ENCODE data around the gene KIAA1328. TPM values are rescaled to one million over a fixed set of nuclear protein-coding genes. Genes with fewer than 3 reads are reported as not detected.
"Not testable (repeated sequence)": the region's sequence is repeated elsewhere in the genome, so short reads cannot be mapped to it uniquely, and the experiment has no call there.

The KIAA1328 gene
- total RNA-seq, 2 donors from 2014 or later = 4.3 to 6.6 TPM

DNA sequence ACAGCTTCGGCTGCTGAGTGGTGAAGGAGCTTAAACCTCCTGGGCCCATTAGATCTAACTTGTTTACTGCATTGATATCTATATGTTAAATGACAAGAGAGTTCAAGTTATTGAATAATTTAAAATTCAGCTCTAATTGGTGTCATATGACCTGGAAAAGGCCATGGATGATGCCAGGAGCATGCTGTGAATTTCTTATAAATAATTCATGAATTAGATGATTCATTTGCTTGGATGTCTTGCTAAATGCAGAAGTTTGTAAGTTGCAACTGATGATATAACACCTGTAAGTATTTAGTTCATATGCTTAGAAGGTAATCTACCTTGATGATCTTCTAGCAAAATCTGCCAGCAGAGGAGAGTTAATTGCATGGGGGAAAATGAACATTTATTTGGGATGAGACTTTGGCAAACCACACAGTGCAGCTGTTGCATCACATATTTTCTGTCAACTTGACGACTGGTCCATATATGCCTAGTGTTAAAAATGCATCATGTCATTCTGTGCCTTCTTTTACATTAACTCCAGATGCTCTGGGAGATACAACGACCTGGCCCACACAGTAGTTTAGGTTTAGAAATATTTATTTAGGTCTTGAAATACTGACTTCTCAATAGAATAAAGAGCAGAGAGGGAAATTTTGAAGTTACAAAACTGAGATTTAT, 226.3 kb downstream of the KIAA1328 start:
- no peak for DNase-seq
- intact Hi-C loops (cut with DNase I, micrococcal nuclease) = no loop called here
- no peak for ATAC-seq

DNA sequence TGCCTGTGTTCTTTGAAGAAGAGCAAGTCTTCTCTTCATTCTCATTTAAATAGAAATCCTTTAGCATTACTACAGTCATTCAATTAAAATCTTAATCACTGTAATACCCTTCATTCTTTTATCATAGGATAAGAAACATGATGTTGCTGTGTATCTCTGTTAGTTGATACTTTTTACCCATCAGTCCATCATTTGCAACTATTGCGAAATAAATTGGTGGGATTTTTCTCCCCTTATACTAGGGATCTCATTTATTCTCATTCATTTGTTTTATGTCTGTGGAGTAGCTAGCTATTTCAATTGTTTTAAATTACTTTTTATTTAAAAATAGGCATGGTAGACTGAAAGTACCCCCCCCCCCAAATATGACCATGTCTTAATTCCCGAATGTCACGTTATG, 235.3 kb downstream of the KIAA1328 start:
- ATAC-seq (no peak), DNase-seq (no peak)
- intact Hi-C loops (cut with DNase I, micrococcal nuclease) = no loop called here

DNA sequence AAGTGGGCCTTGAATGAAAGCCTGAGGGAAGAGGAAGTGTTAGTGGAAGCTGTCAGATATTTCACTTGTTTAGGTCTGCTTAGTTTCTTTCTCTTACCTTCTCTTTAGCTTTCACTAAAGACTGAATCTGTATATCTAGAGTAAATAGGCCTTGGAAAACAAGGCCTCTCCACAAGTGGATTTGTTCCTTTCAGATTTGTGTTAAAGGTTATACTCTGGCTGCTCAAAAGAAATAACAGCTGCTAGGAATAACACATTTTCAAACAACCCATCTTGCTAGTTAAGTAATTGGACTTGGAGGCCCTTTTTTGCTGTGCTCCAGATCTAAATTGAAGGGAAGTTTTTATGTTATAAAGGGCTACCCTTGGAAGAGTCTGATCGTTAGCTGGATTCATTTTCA, 236.3 kb downstream of the KIAA1328 start:
- DNase-seq = no peak
- ATAC-seq = no peak
- intact Hi-C loops (cut with DNase I, micrococcal nuclease) = no loop called here

DNA sequence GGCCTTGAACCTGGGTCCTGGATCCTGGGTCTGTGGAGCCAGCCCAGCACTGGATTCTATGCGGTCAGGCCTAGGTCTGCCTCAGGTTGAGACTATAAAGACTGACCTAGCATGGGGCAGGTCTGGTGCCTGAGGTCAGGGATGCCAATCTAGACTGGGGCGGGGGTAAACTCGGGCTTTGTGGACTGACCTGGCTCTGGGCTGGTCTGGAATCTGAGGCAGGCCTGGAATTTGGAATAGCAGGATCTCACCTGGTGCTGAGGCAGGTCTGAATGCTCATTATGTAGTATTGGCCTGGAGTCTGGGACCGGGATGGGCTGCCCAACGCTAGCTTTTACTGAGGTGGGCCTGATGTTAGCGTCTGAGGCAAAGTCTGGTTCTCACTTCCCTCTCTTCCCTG, 256.0 kb downstream of the KIAA1328 start:
- intact Hi-C loops (cut with DNase I, micrococcal nuclease) = no loop called here
- DNase-seq (no peak), ATAC-seq (no peak)

DNA sequence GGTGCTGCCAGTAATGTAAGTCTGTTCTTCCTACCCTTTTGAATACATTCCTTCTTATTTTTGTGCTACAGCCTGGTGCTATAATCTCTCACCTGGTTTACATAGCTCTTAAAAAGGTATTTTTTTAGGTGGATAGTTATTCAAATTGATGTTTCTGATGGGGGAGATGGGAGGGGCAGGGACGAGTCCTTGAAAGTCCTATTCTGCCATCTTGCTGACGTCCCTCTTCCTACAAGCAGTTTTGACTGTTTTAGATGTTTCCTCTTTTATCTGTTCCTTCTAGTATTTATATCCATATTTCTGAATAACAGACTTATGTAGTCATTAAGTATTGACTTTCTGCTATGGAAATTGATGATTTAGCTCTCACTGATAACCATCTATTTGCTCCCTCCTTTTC, 256.4 kb downstream of the KIAA1328 start:
- intact Hi-C loops (cut with DNase I, micrococcal nuclease) = no loop called here
- no peak for DNase-seq
- no peak for ATAC-seq

DNA sequence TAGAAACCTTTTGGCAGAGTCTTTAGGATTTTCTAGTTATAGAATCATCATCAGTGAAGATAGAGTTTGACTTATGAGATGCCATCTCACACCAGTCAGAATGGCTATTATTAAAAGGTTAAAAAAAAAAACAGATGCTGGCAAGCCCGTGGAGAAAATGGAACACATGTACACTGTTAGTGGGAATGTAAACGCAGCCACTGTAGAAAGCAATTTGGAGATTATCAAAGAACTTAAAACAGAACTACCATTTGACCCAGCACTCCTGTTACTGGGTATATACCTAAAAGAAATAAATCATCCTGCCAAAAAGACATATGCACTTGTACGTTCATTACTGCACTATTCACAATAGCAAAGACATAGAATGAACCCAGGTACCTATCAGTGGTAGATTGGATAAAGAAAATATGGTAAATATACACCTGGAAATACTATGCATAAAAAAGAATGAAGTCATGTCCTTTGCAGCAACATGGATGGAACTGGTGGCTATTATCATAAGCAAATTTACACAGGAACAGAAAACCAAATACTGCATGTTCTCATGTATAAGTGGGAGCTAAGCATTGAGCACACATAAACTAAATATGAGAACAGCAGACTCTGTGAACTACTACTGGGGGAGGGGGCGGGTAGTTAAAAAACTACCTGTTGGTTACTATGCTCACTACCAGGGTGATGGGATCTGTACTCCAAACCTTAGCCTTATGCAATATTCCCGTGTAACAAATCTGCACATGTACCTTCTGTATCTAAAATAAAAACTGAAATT, 279.0 kb downstream of the KIAA1328 start:
- no peak for DNase-seq
- no peak for ATAC-seq
- intact Hi-C loops (cut with DNase I, micrococcal nuclease) = no loop called here

DNA sequence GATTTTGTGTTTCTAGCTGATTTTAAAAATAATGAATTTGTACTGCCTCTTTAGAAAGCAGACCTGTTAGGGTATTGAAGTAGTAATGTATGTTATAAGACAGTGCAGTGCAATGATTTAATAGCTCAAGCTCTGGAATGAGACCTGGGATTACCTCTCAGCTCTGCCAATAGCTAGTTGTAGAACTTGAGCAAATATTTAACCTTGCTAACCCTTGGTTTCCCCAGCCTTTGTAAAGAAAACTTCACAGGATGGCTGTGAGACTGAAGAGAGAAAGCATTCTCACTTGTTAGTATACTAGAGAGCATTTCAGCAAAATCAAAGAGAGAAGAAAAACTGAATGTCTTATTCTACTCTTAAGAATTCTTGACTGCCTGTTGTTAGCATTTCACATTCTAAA, 293.9 kb downstream of the KIAA1328 start:
- no peak for DNase-seq
- ATAC-seq = no peak
- intact Hi-C loops (cut with DNase I, micrococcal nuclease) = no loop called here

DNA sequence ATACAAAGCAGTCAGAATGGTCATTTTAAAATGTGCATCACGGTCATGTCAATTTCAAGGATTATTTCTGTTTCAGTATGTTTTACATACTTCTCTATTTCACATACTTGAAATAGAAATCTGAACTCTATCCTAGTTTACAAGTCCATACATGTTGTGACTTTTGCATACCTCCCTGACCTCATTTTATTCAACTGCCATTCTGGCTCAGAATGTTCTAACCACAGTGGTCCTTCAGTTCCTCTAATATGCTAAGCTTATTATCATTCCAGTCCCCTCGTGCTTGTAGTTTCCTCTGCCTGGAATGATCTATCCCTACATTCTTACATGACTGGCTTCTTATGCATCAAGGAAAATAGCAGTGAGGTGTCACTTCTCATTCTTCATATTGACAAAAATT, 295.6 kb downstream of the KIAA1328 start:
- intact Hi-C loops (cut with DNase I, micrococcal nuclease) = no loop called here
- no peak for DNase-seq
- no peak for ATAC-seq

DNA sequence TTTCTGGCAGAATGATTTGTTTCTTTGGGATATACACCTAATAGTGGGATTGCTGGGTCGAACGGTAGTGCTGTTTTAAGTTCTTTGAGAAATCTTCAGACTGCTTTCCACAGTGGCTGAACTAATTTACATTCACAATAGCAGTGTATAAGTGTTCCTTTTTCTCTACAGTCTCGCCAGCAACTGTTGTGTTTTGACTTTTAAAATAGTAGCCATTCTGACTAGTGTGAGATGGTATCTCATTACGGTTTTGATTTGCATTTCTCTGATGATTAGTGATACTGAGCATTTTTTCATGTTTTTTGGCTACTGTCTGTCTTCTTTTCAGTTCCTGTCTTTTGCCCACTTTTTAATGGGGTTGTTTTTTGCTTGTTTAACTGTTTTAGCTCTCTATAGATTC, 306.2 kb downstream of the KIAA1328 start:
- intact Hi-C loops (cut with DNase I, micrococcal nuclease) = no loop called here
- ATAC-seq (no peak), DNase-seq (no peak)

DNA sequence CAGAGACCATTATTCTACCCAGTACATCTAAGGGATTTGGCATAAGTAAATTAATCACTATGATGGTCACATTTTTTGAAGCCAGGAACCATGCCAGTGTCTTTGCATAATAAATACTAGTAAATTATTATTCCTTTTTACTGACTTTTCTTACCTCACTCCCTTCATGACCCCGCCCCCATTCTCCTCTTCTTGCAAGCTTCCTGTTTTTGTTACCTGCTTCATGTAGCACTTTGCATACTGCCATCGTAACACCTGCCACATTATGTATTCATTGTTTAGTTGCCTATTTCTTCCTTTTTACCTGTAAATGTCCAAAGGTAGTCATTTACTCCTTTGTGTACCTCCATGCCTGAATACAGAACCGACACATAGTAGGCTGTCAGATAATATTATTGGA, 309.5 kb downstream of the KIAA1328 start:
- no peak for DNase-seq
- intact Hi-C loops (cut with DNase I, micrococcal nuclease) = no loop called here
- ATAC-seq = no peak

DNA sequence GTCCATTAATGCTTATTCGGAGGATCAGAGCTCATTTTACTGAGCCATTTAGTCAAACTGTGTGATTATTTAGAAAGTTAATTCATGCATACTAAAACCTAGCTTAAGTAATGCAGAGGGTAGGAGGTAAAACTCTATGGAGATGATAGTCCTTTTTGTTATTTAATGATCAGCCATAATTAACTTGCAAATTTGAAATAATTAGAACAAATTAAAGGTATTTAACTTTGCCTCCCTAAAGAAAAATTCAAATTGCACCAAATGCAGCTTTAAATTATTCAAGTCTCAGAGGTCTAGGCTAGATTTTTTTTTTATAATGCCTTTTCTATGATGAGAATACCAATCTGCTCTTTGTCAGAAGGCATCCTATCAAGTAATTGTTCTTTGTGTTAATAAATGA, 310.9 kb downstream of the KIAA1328 start:
- intact Hi-C loops (cut with DNase I, micrococcal nuclease) = no loop called here
- DNase-seq (no peak), ATAC-seq (no peak)

DNA sequence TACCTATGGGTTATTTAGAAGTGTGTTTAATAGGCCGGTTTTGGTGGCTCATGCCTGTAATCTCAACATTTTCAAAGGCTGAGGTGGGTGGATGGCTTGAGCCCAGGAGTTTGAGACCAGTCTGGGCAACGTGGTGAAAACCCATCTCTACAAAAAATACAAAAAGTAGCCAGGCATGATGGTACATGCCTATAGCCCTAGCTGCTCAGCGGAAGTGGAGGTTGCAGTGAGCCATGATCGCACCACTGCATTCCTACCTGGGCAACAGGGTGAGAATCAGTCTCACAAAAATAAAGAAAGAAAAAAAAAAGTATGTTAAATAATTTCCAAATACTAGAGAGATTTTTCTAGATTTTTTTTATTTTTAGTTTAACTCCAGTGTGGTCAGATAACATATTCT, 316.0 kb downstream of the KIAA1328 start:
- intact Hi-C loops (cut with DNase I, micrococcal nuclease) = no loop called here
- no peak for DNase-seq
- ATAC-seq = no peak

DNA sequence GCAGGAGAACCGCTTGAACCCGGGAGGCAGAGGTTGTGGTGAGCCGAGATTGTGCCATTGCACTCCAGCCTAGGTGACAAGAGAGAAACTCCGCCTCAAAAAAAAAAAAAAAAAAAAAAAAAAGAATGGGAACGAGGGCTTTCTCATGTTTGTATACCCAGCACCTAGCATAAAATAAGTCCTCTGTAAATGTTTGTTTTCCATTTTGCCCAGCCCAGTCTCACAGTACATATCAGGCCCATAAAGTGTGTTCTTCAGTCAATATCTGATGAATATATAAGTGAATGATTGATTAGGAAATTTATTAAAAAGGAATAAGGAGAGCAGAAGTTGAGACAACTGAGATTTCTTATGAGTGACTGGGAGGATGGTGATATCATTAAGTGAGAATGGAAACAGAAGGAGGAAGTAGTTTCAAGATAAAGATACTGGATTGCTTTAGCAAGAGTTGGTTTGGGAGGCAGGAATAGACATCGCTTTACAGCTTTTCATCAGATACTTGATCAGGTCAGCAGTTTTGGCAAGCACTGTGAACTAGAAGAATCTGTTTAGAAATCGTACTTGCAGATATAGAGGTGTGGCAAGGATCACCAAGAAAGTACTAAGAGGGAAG, 327.5 kb downstream of the KIAA1328 start:
- no peak for DNase-seq
- peak; percentile 84 for ATAC-seq
- intact Hi-C loops (cut with DNase I, micrococcal nuclease) = no loop called here

DNA sequence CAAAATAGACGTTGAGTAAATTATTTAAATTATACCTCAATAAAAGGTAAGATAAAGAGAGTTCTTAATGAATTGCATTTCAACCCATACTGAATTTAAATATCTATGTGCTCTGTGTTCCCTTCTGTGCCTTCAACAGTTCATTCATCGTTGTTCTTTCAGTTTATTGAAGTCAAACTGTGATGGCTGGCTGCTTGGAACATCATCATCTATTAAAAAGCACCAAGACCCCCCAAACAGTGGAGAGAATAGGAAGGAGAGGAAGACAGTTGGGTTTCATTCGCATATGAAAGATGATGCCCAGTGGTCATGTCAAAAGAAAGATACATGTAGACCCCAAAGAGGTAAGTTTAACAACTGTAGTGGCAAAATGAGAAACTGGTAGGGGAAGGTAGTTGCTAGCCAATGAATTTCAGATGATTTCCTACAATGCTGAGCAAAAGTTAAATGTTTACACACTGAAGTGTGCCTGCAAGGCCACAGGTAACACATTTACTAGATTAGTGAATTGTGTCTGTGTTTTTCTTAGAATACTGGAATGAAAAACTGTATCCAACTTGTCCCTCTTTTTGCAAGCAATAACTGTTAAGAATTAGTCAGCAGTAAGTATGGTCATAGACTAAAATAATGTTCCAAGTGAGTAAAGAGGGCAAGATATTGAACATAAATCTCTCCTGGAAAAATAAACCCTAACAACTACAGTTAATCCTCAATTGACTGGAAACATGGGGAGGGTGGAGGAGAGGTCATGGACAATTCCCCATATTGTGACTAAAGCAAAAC, 331.3 kb downstream of the KIAA1328 start:
- ATAC-seq (peak; percentile 49), DNase-seq (no peak)
- intact Hi-C loops (cut with DNase I, micrococcal nuclease) = no loop called here

DNA sequence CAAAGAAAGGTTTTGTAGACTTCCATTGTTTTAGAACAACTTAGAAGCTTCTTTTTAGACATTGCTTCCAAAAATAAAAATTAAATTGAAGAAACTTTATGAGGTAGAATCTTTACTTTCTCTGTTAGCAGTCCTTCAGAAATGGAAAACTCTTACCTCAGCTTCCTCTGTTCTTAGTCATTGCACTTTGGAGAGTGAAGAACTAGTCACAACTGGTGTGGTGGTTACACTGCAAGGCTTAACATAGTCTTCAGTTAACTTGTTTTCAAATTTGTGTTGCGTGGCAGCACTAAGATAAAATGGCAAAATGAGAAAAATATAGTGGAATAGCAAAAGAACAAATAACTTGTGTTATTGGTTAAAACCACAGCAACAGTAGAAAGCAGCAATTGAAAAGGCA, 332.6 kb downstream of the KIAA1328 start:
- DNase-seq (no peak), ATAC-seq (no peak)
- intact Hi-C loops (cut with DNase I, micrococcal nuclease) = no loop called here

DNA sequence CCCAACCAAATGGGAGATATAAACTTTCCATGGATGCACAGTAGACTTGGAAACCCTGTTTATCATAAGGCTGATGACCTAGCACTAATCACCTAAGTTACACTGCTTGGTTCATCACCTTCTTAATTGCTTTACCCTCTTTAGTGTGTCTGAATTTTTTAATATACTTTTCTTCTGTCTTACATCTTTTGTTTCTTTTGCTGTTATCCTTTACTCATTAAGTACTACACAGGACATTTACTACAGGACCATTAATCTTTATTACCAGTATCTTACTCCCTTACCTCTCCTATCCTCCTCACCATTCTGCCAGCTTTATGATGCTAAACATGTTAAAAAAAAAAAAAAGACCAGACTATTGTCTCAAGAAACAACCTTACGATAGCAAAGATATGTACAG, 333.6 kb downstream of the KIAA1328 start:
- intact Hi-C loops (cut with DNase I, micrococcal nuclease) = no loop called here
- ATAC-seq (no peak), DNase-seq (no peak)

DNA sequence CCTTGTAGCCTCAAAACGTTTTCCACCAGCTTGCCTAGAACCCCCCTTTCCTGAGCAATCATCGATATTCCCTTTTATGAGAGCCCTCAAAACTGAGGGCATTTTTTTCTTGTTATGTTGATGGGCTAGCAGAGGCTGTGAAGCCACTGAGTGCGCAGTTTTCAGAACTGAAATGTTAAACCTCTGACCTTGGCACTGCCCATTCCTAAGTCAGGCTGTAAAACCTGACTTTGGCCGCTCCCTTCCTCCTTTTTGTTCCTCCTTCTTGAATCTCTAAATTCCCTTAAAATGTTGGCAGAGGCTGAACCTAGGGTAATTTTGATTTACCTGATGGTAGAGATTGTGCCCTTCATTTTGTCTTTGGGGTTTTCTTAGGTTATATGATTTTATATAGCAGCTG, 334.2 kb downstream of the KIAA1328 start:
- no peak for DNase-seq
- ATAC-seq = peak; percentile 57
- intact Hi-C loops (cut with DNase I, micrococcal nuclease) = no loop called here

DNA sequence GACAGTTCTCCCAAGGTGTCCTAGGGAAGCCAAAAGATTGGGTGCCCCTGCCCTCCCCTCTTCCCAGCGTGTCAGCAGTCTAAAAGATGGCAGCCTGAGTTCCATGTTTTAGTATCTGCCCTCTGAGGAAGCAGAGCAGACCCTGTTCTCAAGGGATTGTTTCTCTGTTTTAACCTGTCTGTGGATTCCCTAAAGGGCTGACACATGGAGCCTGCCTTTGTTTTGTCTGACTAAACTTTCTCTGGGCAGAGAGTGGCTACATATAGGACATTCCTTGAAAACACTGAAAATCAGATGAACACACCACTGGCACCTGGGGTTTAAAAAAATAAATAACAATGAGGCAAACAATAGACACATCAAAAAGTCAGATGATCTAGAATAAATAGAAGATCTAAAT, 337.6 kb downstream of the KIAA1328 start:
- intact Hi-C loops (cut with DNase I, micrococcal nuclease) = no loop called here
- no peak for ATAC-seq
- DNase-seq = no peak

DNA sequence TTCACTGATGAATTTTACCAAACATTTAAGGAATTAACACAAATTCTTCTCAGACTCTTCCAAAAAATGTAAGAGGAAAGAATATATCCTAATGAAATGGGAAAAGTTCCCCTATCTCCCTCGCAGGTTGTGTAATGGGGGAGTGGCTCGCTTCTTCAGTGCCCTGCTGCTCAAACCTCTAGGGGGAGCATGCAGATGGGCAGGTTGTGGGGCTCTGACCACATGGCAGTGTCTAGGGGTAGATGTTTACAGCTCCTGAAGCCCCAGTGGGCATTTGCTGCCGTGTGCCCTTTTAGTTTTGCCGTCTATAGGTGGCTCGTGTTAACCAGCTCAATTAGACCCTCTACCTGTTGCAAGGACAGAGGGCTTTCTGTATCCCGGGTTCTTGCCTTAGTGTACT, 338.0 kb downstream of the KIAA1328 start:
- DNase-seq; ATAC-seq; intact Hi-C loops (cut with DNase I, micrococcal nuclease): not testable (repeated sequence)

DNA sequence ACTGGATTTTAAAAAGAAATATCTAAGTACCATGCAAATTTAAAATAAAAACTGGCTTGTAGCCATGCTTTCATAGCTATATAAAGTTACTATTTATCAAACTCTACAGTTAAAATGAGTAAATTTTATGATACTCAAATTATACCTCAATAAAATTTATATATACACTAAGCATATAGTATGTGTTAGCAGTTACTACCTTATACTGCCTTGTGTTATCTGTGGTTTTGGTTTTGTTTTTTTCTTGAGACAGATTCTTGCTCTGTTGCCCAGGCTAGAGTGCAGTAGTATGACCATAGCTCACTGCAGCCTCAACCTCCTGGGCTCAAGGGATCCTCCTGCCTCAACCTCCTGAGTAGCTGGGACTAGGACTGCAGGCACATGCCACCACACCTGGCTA, 342.1 kb downstream of the KIAA1328 start:
- ATAC-seq (peak; percentile 97), DNase-seq (no peak)
- intact Hi-C loops (cut with DNase I, micrococcal nuclease) = no loop called here

All from left colon (tissue), 2 donors.